HEK293 (cell line): Measurements from ENCODE around the gene ERGIC1.

Source experiments
- CTCF ChIP-seq: fragments of 450-650 bp; formaldehyde crosslinking; IDR thresholded peaks from 2 replicates; pipeline ENCODE4 v1.5.1; 2016; ENCODE audit warnings: missing biosample characterization, missing genetic modification characterization
- REST ChIP-seq: fragments of 450-650 bp; formaldehyde crosslinking; IDR thresholded peaks from 2 replicates; pipeline ENCODE4 v1.5.1; 2016; ENCODE audit warnings: missing biosample characterization, missing genetic modification characterization
- ZNF146 ChIP-seq: fragments of 450-650 bp; formaldehyde crosslinking; IDR thresholded peaks from 2 replicates; pipeline ENCODE4 v1.5.1; 2016; ENCODE audit warnings: missing biosample characterization, missing genetic modification characterization
- ZNF23 ChIP-seq: fragments of 450-650 bp; formaldehyde crosslinking; IDR thresholded peaks from 2 replicates; pipeline ENCODE4 v1.5.1; 2016; ENCODE audit warnings: missing biosample characterization, missing genetic modification characterization, borderline replicate concordance
- ZNF654 ChIP-seq: fragments of 450-650 bp; formaldehyde crosslinking; IDR thresholded peaks from 2 replicates; pipeline ENCODE4 v1.5.1; 2016; ENCODE audit warnings: low read depth, missing biosample characterization, missing genetic modification characterization

GRCh38 chr5:172946146-172946545 lies 112.1 kb downstream of the ERGIC1 start:
- TF ChIP-seq CTCF (tag by site-specific recombination) (no peak), ZNF654 (tag by site-specific recombination) (no peak), ZNF23 (tag by site-specific recombination) (no peak), ZNF146 (tag by site-specific recombination) (no peak), REST (tag by site-specific recombination) (no peak)
